ENCODE results near the gene SLC47A2. TPM values are rescaled to one million over a fixed set of nuclear protein-coding genes. Genes with fewer than 3 reads are reported as not detected.
A peak's percentile ranks its signal among the peaks of the same experiment; 100 is the strongest.
"Not testable (repeated sequence)": the region's sequence is repeated elsewhere in the genome, so short reads cannot be mapped to it uniquely, and the experiment has no call there.

The SLC47A2 gene
- total RNA-seq, 1 experiment from 2014 or later, result not detected

GRCh38 chr17:19708431-19709175, 7.8 kb downstream of the SLC47A2 start:
- DNase-seq (ENCODE audit: low read depth), result no peak

GRCh38 chr17:19707728-19708221, 8.6 kb downstream of the SLC47A2 start:
- no peak for DNase-seq (ENCODE audit: low read depth)

- DNase-seq (ENCODE audit: low read depth), result no peak
These were observed 9.3 kb downstream of the SLC47A2 start for GRCh38 chr17:19706791-19707727.

GRCh38 chr17:19705771-19706770, 10.3 kb downstream of the SLC47A2 start:
- no peak for DNase-seq (ENCODE audit: low read depth)

GRCh38 chr17:19705201-19705600, 11.2 kb downstream of the SLC47A2 start:
- DNase-seq (ENCODE audit: low read depth), result no peak

GRCh38 chr17:19703828-19704613, 12.4 kb downstream of the SLC47A2 start:
- no peak for DNase-seq (ENCODE audit: low read depth)

- no peak for DNase-seq (ENCODE audit: low read depth)
These were observed 13.1 kb downstream of the SLC47A2 start for GRCh38 chr17:19703106-19703827.

- no peak for DNase-seq (ENCODE audit: low read depth)
These were observed 14.2 kb downstream of the SLC47A2 start for GRCh38 chr17:19702217-19702641.

GRCh38 chr17:19686400-19687090, 29.8 kb downstream of the SLC47A2 start:
- DNase-seq (ENCODE audit: low read depth), result no peak

- DNase-seq (ENCODE audit: low read depth), result not testable (repeated sequence)
These were observed 31.3 kb downstream of the SLC47A2 start for GRCh38 chr17:19684909-19685580.

GRCh38 chr17:19683117-19683516, 33.3 kb downstream of the SLC47A2 start:
- no peak for DNase-seq (ENCODE audit: low read depth)

GRCh38 chr17:19678581-19679453, 37.6 kb downstream of the SLC47A2 start:
- no peak for DNase-seq (ENCODE audit: low read depth)

GRCh38 chr17:19677736-19678379, 38.5 kb downstream of the SLC47A2 start:
- no peak for DNase-seq (ENCODE audit: low read depth)

- no peak for DNase-seq (ENCODE audit: low read depth)
These were observed 39.5 kb downstream of the SLC47A2 start for GRCh38 chr17:19676896-19677295.

GRCh38 chr17:19673623-19674022, 42.8 kb downstream of the SLC47A2 start:
- no peak for DNase-seq (ENCODE audit: low read depth)

GRCh38 chr17:19672009-19672750, 44.2 kb downstream of the SLC47A2 start:
- peak; percentile 31 for DNase-seq (ENCODE audit: low read depth)

Measured in RPMI7951 (cell line).